NCI-H748 treated with DMSO at 0.1 percent for 48 hours (cell line): Measurements from ENCODE around the gene ZBTB18.
A peak's percentile ranks its signal among the peaks of the same experiment; 100 is the strongest.
"Not testable (repeated sequence)": the region's sequence is repeated elsewhere in the genome, so short reads cannot be mapped to it uniquely, and the experiment has no call there.

Experiments used
- DNase-seq: peaks from one replicate; lab custom pipeline; 2025; lab: John Stamatoyannopoulos, UW

The ZBTB18 gene

GRCh38 chr1:244041466-244042120 lies 9.5 kb upstream of the ZBTB18 start:
- DNase-seq, result no peak

GRCh38 chr1:244042293-244042692 lies 8.8 kb upstream of the ZBTB18 start:
- no peak for DNase-seq

- no peak for DNase-seq
Measured at GRCh38 chr1:244044423-244044822, 6.7 kb upstream of the ZBTB18 start.

DNA sequence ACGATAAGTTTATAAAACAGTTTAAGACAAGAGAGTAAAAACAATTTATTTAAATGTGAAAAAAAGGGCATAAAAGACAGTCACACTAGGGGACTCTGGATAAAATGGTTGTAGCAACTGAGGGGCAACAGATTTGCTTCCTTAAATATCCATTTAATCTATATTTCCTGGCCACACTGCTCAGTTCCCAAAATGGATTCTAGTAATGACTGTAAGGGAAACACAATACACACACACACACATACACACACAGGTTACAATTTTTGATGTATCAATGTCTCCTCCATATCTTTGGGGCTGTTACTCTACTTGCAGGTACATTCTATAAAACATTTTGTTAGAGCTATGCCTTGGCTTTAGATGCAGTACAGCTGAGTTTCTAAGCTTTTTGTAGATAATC lies 4.8 kb upstream of the ZBTB18 start:
- DNase-seq, result not testable (repeated sequence)

- peak; percentile 51 for DNase-seq
Measured at GRCh38 chr1:244046907-244047611, 4.0 kb upstream of the ZBTB18 start.

DNA sequence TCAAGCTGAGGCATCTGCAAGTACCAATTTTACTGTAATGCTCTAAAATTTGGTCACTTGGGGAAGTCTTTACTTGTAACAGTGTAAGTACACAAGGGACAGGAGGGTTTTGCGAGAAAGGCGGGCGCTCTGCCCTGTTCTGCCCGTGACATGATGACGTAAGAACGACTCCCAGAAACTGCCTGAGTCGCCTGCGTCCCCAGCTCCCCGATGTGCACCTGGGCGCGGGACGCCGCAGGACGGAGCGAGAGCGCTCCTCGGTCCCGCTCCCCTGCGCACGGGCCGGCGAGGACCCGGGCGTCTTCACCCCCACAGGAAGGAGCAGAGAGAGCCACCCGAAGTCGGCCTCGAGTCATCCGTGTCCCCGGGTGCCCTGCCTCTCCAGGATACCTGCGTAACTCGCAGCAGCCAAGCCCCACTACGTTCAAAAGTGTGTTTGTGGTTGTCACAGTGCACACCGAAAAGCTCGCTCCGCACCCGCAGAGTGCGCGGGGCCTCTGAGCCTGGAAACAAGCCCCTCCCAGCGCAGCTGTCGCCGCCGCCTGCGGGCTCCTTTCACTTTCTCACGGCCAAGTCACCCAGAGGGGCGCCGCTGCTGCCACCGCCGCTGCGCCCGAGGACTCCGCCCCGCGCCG lies 3.3 kb upstream of the ZBTB18 start:
- DNase-seq, result peak; percentile 51

- peak; percentile 96 for DNase-seq
Measured at GRCh38 chr1:244048256-244049161, 2.6 kb upstream of the ZBTB18 start.

- peak; percentile 20 for DNase-seq
Measured at GRCh38 chr1:244049162-244050013, 1.7 kb upstream of the ZBTB18 start.

GRCh38 chr1:244050014-244050834 lies 859 bp upstream of the ZBTB18 start:
- DNase-seq, result no peak

GRCh38 chr1:244052016-244052727 lies 1.1 kb downstream of the ZBTB18 start:
- DNase-seq, result no peak

GRCh38 chr1:244052728-244053312 lies 1.7 kb downstream of the ZBTB18 start:
- DNase-seq, result no peak

- DNase-seq, result no peak
Measured at GRCh38 chr1:244053831-244054230, 2.7 kb downstream of the ZBTB18 start.

DNA sequence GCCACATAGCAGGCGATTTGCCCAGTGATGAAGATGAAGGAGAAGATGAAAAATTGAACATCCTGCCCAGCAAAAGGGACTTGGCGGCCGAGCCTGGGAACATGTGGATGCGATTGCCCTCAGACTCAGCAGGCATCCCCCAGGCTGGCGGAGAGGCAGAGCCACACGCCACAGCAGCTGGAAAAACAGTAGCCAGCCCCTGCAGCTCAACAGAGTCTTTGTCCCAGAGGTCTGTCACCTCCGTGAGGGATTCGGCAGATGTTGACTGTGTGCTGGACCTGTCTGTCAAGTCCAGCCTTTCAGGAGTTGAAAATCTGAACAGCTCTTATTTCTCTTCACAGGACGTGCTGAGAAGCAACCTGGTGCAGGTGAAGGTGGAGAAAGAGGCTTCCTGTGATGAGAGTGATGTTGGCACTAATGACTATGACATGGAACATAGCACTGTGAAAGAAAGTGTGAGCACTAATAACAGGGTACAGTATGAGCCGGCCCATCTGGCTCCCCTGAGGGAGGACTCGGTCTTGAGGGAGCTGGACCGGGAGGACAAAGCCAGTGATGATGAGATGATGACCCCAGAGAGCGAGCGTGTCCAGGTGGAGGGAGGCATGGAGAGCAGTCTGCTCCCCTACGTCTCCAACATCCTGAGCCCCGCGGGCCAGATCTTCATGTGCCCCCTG lies 3.3 kb downstream of the ZBTB18 start:
- DNase-seq, result no peak

DNA sequence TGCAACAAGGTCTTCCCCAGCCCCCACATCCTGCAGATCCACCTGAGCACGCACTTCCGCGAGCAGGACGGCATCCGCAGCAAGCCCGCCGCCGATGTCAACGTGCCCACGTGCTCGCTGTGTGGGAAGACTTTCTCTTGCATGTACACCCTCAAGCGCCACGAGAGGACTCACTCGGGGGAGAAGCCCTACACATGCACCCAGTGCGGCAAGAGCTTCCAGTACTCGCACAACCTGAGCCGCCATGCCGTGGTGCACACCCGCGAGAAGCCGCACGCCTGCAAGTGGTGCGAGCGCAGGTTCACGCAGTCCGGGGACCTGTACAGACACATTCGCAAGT lies 3.8 kb downstream of the ZBTB18 start:
- DNase-seq, result no peak

- no peak for DNase-seq
Measured at GRCh38 chr1:244056577-244056976, 5.5 kb downstream of the ZBTB18 start.

DNA sequence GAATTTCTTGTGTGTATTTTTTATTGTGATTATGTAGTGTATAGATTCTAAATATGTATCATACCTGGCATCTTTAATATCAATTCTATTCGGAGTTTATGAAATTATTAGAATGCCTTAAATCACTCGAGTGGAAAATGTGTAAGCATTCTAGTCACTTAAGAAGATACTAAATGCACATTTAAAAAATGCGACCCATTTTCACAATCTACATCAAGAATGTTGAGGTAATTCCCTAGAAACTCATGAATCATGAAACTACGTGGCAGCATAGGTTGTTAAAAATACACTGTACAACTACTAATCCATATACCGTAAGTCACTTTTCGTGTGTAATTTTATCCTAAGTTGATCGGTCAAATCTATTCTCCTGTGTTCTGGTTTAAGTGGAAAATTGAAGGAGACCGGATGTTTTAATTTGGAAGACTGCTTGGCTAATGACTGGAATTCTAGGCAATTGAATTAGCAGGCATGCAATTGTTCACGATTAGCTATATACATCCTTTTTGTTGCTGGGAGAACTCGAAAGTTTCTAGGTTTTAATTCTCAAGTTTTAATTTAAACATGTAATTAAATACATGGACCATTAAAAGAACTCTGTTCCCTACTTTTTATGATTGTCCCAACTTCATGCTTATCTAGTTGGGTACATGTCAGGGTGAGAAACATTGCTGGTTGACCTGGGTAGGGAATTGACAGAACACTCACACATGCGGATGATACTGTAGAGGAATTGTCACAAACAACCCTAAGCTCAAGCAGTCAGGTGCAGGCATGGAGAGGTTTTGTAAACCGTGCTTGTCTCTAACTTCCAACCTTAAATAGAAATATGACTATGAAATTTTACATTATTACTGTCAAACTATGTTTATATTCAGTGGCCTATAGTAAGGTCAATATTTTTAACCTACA lies 6.6 kb downstream of the ZBTB18 start:
- no peak for DNase-seq

- no peak for DNase-seq
Measured at GRCh38 chr1:244060117-244060516, 9.0 kb downstream of the ZBTB18 start.

DNA sequence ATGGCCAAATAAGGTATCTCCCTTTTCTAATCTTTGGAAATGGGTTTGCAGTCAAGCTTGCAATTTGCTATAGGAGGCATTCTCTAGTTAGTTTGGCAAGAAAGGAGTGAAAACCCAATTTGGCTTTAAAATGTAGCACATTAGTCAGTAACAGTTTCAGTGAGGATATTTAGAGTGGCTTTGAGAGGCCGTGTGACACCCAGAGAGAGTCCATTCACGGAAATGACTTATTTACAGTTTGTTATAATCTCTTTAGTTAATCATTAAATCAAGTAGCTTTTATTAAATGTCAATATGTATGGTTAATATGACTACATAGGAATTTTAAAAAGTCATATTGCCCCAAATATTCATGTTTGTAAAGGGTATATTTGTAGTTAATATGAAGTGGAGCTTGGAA lies 9.6 kb downstream of the ZBTB18 start:
- no peak for DNase-seq
